Fibroblast of villous mesenchyme (primary cell): ENCODE results near the gene PFAS. TPM values are rescaled to one million over a fixed set of nuclear protein-coding genes. Genes with fewer than 3 reads are reported as not detected.

Experiments used
- DNase-seq: peaks from one replicate; pipeline ENCODE4 v3.0.0-alpha.2; 2010; ENCODE audit warnings: low read depth
- H3K4me3 ChIP-seq: 2 replicates; pipeline ENCODE4 v1.5.1; 2011; ENCODE audit warnings: low read depth, mild to moderate bottlenecking, low read length
- CTCF ChIP-seq: IDR thresholded peaks from 2 replicates; pipeline ENCODE4 v1.5.1; 2012; ENCODE audit warnings: low read depth, mild to moderate bottlenecking, low read length; ENCODE audit not compliant: insufficient read depth
- total RNA-seq: library from RNA; depleted of rRNA; stranded (reverse); fragments of >200 nt; gene quantifications from 2 replicates; pipeline ENCODE4 v1.2.3, GENCODE V29; 2012

The PFAS gene
- total RNA-seq, 1 donor, result 41.9 TPM

DNA sequence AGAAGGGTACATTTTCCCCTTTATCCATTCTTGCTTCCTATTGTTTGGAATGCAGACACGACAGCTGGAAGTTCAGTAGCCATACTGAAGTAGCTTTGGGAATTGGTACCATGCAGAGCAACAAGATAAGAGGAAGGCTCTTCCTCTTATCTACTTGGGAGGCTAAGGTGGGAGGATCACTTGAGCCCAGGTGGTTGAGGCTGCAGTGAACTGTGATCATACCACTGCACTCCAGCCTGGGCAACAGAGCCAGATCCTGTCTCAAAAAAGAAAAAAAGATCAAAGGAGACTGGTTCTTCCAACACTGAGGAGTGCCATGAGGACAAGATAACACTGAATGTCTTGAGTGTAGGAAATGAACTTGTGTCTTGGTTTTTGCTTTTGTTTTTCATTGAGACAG lies 23.3 kb downstream of the PFAS start:
- H3K4me3 ChIP-seq, result no peak overlapping the region
- DNase-seq, result no peak
- no peak for TF ChIP-seq CTCF

- H3K4me3 ChIP-seq, result no peak overlapping the region
- TF ChIP-seq CTCF, result no peak
- DNase-seq, result no peak
Observed at GRCh38 chr17:8273884-8274444, 24.9 kb downstream of the PFAS start.

GRCh38 chr17:8274816-8275215 lies 25.7 kb downstream of the PFAS start:
- TF ChIP-seq CTCF, result no peak
- DNase-seq, result no peak
- H3K4me3 ChIP-seq, result no peak overlapping the region

- H3K4me3 ChIP-seq, result no peak overlapping the region
- TF ChIP-seq CTCF, result no peak
- no peak for DNase-seq
Observed at GRCh38 chr17:8275421-8276290, 26.6 kb downstream of the PFAS start.

DNA sequence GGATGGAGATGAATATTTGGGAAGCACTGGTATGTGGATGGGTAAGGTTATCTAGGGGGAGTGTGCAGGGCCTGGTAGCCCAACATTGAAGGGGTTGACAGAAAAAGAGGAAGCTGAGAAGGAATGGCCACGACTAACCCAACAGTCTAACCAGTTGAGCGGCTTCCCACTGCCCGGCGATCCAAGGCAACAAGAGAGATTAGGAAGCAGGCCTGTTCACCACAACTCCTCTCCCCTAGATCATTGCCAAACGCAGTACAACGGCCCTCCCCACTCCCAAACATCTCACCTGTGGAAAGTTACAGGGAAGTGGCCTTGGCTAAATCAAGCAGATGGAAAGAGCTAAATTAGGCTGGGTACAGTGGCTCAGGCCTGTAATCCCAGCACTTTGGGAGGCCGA lies 28.2 kb downstream of the PFAS start:
- no peak overlapping the region for H3K4me3 ChIP-seq
- TF ChIP-seq CTCF, result no peak
- no peak for DNase-seq

DNA sequence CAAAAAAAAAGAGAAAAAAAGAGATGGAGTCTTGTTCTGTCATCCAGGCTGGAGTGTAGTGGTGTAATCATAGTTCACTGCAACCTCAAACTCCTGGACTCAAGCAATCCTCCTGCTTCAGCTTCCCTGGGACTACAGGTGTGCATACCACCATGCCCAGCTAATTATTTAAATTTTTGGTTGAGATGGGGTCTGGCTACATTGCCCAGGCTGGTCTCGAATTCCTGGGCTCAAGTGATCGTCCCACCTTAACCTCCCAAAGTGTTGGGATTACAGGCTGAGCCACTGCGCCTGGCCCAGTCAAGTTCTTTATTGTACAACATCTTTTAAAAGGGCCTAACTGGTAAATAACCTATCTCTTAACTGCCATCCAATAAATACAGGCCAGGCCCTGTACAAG lies 33.3 kb downstream of the PFAS start:
- H3K4me3 ChIP-seq, result no peak overlapping the region
- no peak for TF ChIP-seq CTCF
- DNase-seq, result no peak
